ENCODE results near the gene COQ10A. TPM values are rescaled to one million over a fixed set of nuclear protein-coding genes. Genes with fewer than 3 reads are reported as not detected.

COQ10A gene
- total and polyA plus RNA-seq, 2 experiments from 2014 or later = 9.8 to 10.3 TPM

DNA sequence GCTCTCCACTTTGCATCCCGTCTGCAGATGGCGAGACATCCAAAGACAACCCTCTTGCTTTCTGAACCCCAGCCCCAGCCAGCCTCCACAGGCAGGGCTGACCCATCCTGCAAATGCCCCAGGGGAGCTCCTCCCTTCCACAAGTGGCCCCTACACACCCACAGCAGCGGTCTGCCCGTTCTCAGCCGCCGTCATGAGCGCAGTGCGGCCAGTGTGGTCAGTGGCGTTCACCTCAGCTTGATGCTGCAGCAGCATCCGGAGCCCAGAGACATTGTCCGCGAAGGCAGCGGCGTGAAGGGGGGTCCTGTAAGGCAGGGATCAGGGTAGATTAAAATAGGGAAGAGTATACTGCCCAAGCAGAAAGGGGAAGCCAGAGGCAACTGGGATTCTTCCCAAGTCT lies 22.2 kb upstream of the COQ10A start:
- no peak overlapping the region for H3K27ac ChIP-seq
- H3K36me3 ChIP-seq (ENCODE audit: low read depth) = peaks cover 52% of the 10 kb centered on the region
- H3K79me2 ChIP-seq (ENCODE audit: insufficient read depth) = peaks cover 12% of the 10 kb centered on the region; the same call in 1 of the 2 replicates
- in situ Hi-C loops (cut with MboI) = no loop called here
- TF ChIP-seq EZH2phosphoT487 (IDR thresholded peaks at IDR 0.05; ENCODE audit: insufficient read depth, low read depth) (no peak), EZH2 (IDR thresholded peaks at IDR 0.05; ENCODE audit: insufficient read depth, poor library complexity, severe bottlenecking) (no peak)
- no peak overlapping the region for H2AFZ ChIP-seq
- WGBS, 2 experiments (ENCODE audit: low coverage in 1 of 2, low lambda C conversion rate in 2 of 2, missing lambda C conversion rate in 2 of 2) = 95 to 97% methylated on average over 14 of the region's 14 CpGs
- H3K9me3 ChIP-seq (ENCODE audit: low read depth) = no peaks in the 10 kb centered on the region
- H3K4me2 ChIP-seq (ENCODE audit: unreplicated experiment) = no peak overlapping the region
- H3K27me3 ChIP-seq (replicated peaks; ENCODE audit: insufficient read depth) = no peaks in the 10 kb centered on the region
- H3K4me3 ChIP-seq = no peak overlapping the region
- H3K4me1 ChIP-seq (ENCODE audit: insufficient read depth) = 0 out of 2 replicates have a peak, but pooled peaks cover 9% of the 10 kb centered on the region
- no peaks in the 10 kb centered on the region for H3F3A ChIP-seq (ENCODE audit: insufficient read depth)
- no peak for DNase-seq
- H4K20me1 ChIP-seq (ENCODE audit: insufficient read depth) = no peaks in the 10 kb centered on the region
- no peak overlapping the region for H3K9ac ChIP-seq
- no peaks in the 10 kb centered on the region for H3K9me2 ChIP-seq (ENCODE audit: insufficient read depth)

DNA sequence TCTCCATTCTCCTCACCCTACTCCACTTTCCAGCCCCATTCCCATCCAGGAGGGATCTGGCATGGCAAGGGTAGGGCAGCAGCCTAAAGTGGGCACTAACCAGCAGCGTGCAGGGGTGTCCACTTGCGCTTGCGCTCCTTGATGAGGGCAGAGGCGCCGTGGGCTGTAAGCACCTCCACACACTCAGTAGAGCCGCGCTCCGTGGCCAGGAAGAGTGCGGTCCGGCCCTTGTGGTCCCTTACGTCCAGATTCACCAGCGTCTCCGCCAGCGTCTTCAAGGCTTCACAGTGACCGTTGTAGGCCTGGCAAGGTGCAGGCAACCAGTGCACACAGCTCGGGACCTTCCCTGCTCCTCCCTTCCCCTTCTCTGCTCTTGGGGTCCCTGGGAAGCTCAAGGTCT lies 18.8 kb upstream of the COQ10A start:
- in situ Hi-C loops (cut with MboI) = no loop called here
- TF ChIP-seq EZH2 (IDR thresholded peaks at IDR 0.05; ENCODE audit: insufficient read depth, poor library complexity, severe bottlenecking) (no peak), EZH2phosphoT487 (IDR thresholded peaks at IDR 0.05; ENCODE audit: insufficient read depth, low read depth) (no peak)
- DNase-seq = no peak
- Histone ChIP-seq H3K4me2 (ENCODE audit: unreplicated experiment) (no peak overlapping the region), H3K36me3 (ENCODE audit: low read depth) (peaks cover 64% of the 10 kb centered on the region), H3F3A (ENCODE audit: insufficient read depth) (0 out of 2 replicates have a peak, but pooled peaks cover 4% of the 10 kb centered on the region), H3K4me3 (no peak overlapping the region), H3K4me1 (ENCODE audit: insufficient read depth) (0 out of 2 replicates have a peak, but pooled peaks cover 9% of the 10 kb centered on the region), H4K20me1 (ENCODE audit: insufficient read depth) (no peaks in the 10 kb centered on the region), H3K79me2 (ENCODE audit: insufficient read depth) (peaks cover 36% of the 10 kb centered on the region), H3K9ac (no peak overlapping the region), H3K27me3 (replicated peaks; ENCODE audit: insufficient read depth) (no peaks in the 10 kb centered on the region), H2AFZ (no peak overlapping the region), H3K27ac (no peak overlapping the region), H3K9me3 (ENCODE audit: low read depth) (no peaks in the 10 kb centered on the region), H3K9me2 (ENCODE audit: insufficient read depth) (no peaks in the 10 kb centered on the region)
- WGBS, 2 experiments (ENCODE audit: low coverage in 1 of 2, low lambda C conversion rate in 2 of 2, missing lambda C conversion rate in 2 of 2) = 91 to 94% methylated on average over 16 of the region's 16 CpGs

DNA sequence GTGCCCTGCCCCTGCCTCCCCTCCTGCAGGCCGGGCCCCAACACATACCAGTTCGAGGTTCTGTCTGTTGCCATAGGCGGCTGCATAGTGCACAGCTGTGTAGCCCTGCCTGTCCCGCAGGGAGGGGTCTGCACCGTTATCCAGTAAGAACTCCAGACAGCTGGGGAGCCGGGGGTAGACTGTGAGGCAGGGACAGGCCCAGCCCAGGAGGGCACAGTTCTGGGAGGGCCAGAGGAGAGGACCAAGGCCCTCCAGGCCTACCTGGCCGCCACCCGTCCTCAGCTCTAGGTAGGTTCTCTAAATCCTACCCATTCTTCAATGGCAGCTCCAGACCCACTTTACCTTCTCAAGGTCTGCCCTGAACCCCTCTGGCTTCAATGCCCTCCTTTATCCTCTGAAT lies 18.0 kb upstream of the COQ10A start:
- Histone ChIP-seq H3F3A (ENCODE audit: insufficient read depth) (0 out of 2 replicates have a peak, but pooled peaks cover 6% of the 10 kb centered on the region), H3K4me2 (ENCODE audit: unreplicated experiment) (no peak overlapping the region), H3K27ac (no peak overlapping the region), H2AFZ (no peak overlapping the region), H3K4me3 (no peak overlapping the region), H3K9ac (no peak overlapping the region), H3K79me2 (ENCODE audit: insufficient read depth) (peaks cover 44% of the 10 kb centered on the region), H3K4me1 (ENCODE audit: insufficient read depth) (0 out of 2 replicates have a peak, but pooled peaks cover 9% of the 10 kb centered on the region), H3K9me3 (ENCODE audit: low read depth) (no peaks in the 10 kb centered on the region), H3K36me3 (ENCODE audit: low read depth) (peaks cover 72% of the 10 kb centered on the region), H4K20me1 (ENCODE audit: insufficient read depth) (no peaks in the 10 kb centered on the region), H3K27me3 (replicated peaks; ENCODE audit: insufficient read depth) (no peaks in the 10 kb centered on the region), H3K9me2 (ENCODE audit: insufficient read depth) (no peaks in the 10 kb centered on the region)
- DNase-seq = no peak
- TF ChIP-seq EZH2 (IDR thresholded peaks at IDR 0.05; ENCODE audit: insufficient read depth, poor library complexity, severe bottlenecking) (no peak), EZH2phosphoT487 (IDR thresholded peaks at IDR 0.05; ENCODE audit: insufficient read depth, low read depth) (no peak)
- in situ Hi-C loops (cut with MboI) = no loop called here
- WGBS, 2 experiments (ENCODE audit: low coverage in 1 of 2, low lambda C conversion rate in 2 of 2, missing lambda C conversion rate in 2 of 2) = 63 to 72% methylated on average over 6 to 8 of the region's 8 CpGs

GRCh38 chr12:56252649-56253048 lies 14.1 kb upstream of the COQ10A start:
- WGBS, 2 experiments (ENCODE audit: low coverage in 1 of 2, low lambda C conversion rate in 2 of 2, missing lambda C conversion rate in 2 of 2) = 98 to 100% methylated on average over 3 of the region's 3 CpGs
- no peak overlapping the region for H3K9ac ChIP-seq
- DNase-seq = no peak
- no peaks in the 10 kb centered on the region for H4K20me1 ChIP-seq (ENCODE audit: insufficient read depth)
- no peak overlapping the region for H3K4me2 ChIP-seq (ENCODE audit: unreplicated experiment)
- H3K27ac ChIP-seq = no peak overlapping the region
- no peak overlapping the region for H2AFZ ChIP-seq
- no peaks in the 10 kb centered on the region for H3K9me2 ChIP-seq (ENCODE audit: insufficient read depth)
- no peaks in the 10 kb centered on the region for H3K27me3 ChIP-seq (replicated peaks; ENCODE audit: insufficient read depth)
- peaks cover 69% of the 10 kb centered on the region for H3K36me3 ChIP-seq (ENCODE audit: low read depth)
- TF ChIP-seq EZH2phosphoT487 (IDR thresholded peaks at IDR 0.05; ENCODE audit: insufficient read depth, low read depth) = no peak
- no peak for TF ChIP-seq EZH2 (IDR thresholded peaks at IDR 0.05; ENCODE audit: insufficient read depth, poor library complexity, severe bottlenecking)
- no peaks in the 10 kb centered on the region for H3K9me3 ChIP-seq (ENCODE audit: low read depth)
- H3F3A ChIP-seq (ENCODE audit: insufficient read depth) = peaks cover 28% of the 10 kb centered on the region
- H3K4me3 ChIP-seq = no peak overlapping the region
- peaks cover 83% of the 10 kb centered on the region for H3K79me2 ChIP-seq (ENCODE audit: insufficient read depth)
- in situ Hi-C loops (cut with MboI) = no loop called here
- peaks cover 17% of the 10 kb centered on the region for H3K4me1 ChIP-seq (ENCODE audit: insufficient read depth)

DNA sequence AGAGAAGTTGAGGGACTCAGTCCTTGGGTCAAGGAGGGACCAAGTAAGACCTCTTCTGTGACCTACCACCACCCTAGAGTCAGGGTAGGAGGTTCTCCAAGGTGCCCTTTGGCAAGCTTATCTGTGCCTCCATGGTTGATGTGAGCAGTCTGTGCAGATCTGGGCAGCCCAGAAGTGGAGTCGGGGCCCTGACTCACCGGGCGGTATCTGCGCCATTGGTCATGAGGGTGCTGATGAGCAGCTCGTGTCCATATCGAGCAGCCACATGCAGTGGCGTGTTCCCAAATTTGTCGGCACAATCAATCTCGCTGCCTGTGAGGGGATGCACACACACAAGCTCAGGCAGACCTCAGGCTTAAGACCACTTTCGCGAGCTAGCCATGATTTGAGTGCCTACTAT lies 13.7 kb upstream of the COQ10A start:
- Histone ChIP-seq H3F3A (ENCODE audit: insufficient read depth) (peaks cover 29% of the 10 kb centered on the region), H3K4me2 (ENCODE audit: unreplicated experiment) (no peak overlapping the region), H3K36me3 (ENCODE audit: low read depth) (peaks cover 69% of the 10 kb centered on the region), H3K27ac (no peak overlapping the region), H3K9me2 (ENCODE audit: insufficient read depth) (no peaks in the 10 kb centered on the region), H3K4me1 (ENCODE audit: insufficient read depth) (peaks cover 17% of the 10 kb centered on the region), H2AFZ (no peak overlapping the region), H3K9me3 (ENCODE audit: low read depth) (no peaks in the 10 kb centered on the region), H3K4me3 (no peak overlapping the region), H3K27me3 (replicated peaks; ENCODE audit: insufficient read depth) (no peaks in the 10 kb centered on the region), H3K79me2 (ENCODE audit: insufficient read depth) (peaks cover 86% of the 10 kb centered on the region), H3K9ac (no peak overlapping the region), H4K20me1 (ENCODE audit: insufficient read depth) (no peaks in the 10 kb centered on the region)
- no peak for DNase-seq
- 96 to 98% methylated on average over 11 of the region's 11 CpGs for WGBS, 2 experiments (ENCODE audit: low coverage in 1 of 2, low lambda C conversion rate in 2 of 2, missing lambda C conversion rate in 2 of 2)
- TF ChIP-seq EZH2phosphoT487 (IDR thresholded peaks at IDR 0.05; ENCODE audit: insufficient read depth, low read depth) = no peak
- no peak for TF ChIP-seq EZH2 (IDR thresholded peaks at IDR 0.05; ENCODE audit: insufficient read depth, poor library complexity, severe bottlenecking)
- in situ Hi-C loops (cut with MboI) = no loop called here
